ENCODE data around the gene UBE2S.
A peak's percentile ranks its signal among the peaks of the same experiment; 100 is the strongest.

UBE2S gene

GRCh38 chr19:55382013-55382412, 25.6 kb downstream of the UBE2S start:
- no peak for DNase-seq

GRCh38 chr19:55379174-55379573, 28.4 kb downstream of the UBE2S start:
- DNase-seq, result no peak

GRCh38 chr19:55377356-55378131, 30.0 kb downstream of the UBE2S start:
- peak; percentile 66 for DNase-seq

GRCh38 chr19:55376241-55376933, 31.2 kb downstream of the UBE2S start, which contains the start of gene TMEM190:
Gene TMEM190 (plus strand): TSS chr19:55376826. CDS start chr19:55376854, 28 bp downstream.
- peak; percentile 78 for DNase-seq

GRCh38 chr19:55373993-55374757, 33.4 kb downstream of the UBE2S start:
- DNase-seq, result peak; percentile 73

GRCh38 chr19:55373306-55373992, 34.1 kb downstream of the UBE2S start:
- DNase-seq, result peak; percentile 70

GRCh38 chr19:55372316-55373081, 35.1 kb downstream of the UBE2S start:
- peak; percentile 77 for DNase-seq

GRCh38 chr19:55370305-55370988, 37.1 kb downstream of the UBE2S start, which contains the start of gene IL11:
Gene IL11 (minus strand): TSS chr19:55370463. CDS start chr19:55370310, 153 bp downstream.
- peak; percentile 94 for DNase-seq

GRCh38 chr19:55369653-55370304, 37.8 kb downstream of the UBE2S start:
- peak; percentile 95 for DNase-seq

GRCh38 chr19:55368701-55369563, 38.7 kb downstream of the UBE2S start:
- DNase-seq, result peak; percentile 78

GRCh38 chr19:55368106-55368505, 39.5 kb downstream of the UBE2S start:
- DNase-seq, result no peak

GRCh38 chr19:55366790-55367189, 40.8 kb downstream of the UBE2S start:
- DNase-seq, result no peak

GRCh38 chr19:55365964-55366363, 41.6 kb downstream of the UBE2S start:
- no peak for DNase-seq

- DNase-seq, result no peak
Observed at GRCh38 chr19:55365245-55365644, 42.3 kb downstream of the UBE2S start.

- DNase-seq, result no peak
Observed at GRCh38 chr19:55362990-55363716, 44.4 kb downstream of the UBE2S start, which contains the start of gene GARIN5B. Gene GARIN5B (minus strand): TSS chr19:55363260. CDS start chr19:55363066, 194 bp downstream.

GRCh38 chr19:55362174-55362989, 45.2 kb downstream of the UBE2S start:
- DNase-seq, result no peak

- no peak for DNase-seq
Observed at GRCh38 chr19:55360902-55361301, 46.7 kb downstream of the UBE2S start.

All from islet precursor cell (in vitro differentiated cells).